ENCODE data around the gene TMCC1.
A peak's percentile ranks its signal among the peaks of the same experiment; 100 is the strongest.
"Not testable (repeated sequence)": the region's sequence is repeated elsewhere in the genome, so short reads cannot be mapped to it uniquely, and the experiment has no call there.

The TMCC1 gene

GRCh38 chr3:129836381-129837064 lies 57.0 kb downstream of the TMCC1 start:
- no peak for DNase-seq (ENCODE audit: low read depth)

GRCh38 chr3:129835198-129835597 lies 58.3 kb downstream of the TMCC1 start:
- DNase-seq (ENCODE audit: low read depth) = no peak

GRCh38 chr3:129834580-129834979 lies 58.9 kb downstream of the TMCC1 start:
- no peak for DNase-seq (ENCODE audit: low read depth)

GRCh38 chr3:129831942-129832341 lies 61.6 kb downstream of the TMCC1 start:
- DNase-seq (ENCODE audit: low read depth) = not testable (repeated sequence)

GRCh38 chr3:129831503-129831902 lies 62.0 kb downstream of the TMCC1 start:
- DNase-seq (ENCODE audit: low read depth) = no peak

- DNase-seq (ENCODE audit: low read depth) = peak; percentile 83
These were observed 63.9 kb downstream of the TMCC1 start for GRCh38 chr3:129829640-129830039.

- no peak for DNase-seq (ENCODE audit: low read depth)
These were observed 65.7 kb downstream of the TMCC1 start for GRCh38 chr3:129827765-129828164.

GRCh38 chr3:129824926-129825541 lies 68.5 kb downstream of the TMCC1 start:
- DNase-seq (ENCODE audit: low read depth) = peak; percentile 34

GRCh38 chr3:129822679-129823078 lies 70.8 kb downstream of the TMCC1 start:
- no peak for DNase-seq (ENCODE audit: low read depth)

GRCh38 chr3:129822241-129822640 lies 71.3 kb downstream of the TMCC1 start:
- no peak for DNase-seq (ENCODE audit: low read depth)

GRCh38 chr3:129820587-129820986 lies 72.9 kb downstream of the TMCC1 start:
- no peak for DNase-seq (ENCODE audit: low read depth)

GRCh38 chr3:129812589-129812988 lies 80.9 kb downstream of the TMCC1 start:
- DNase-seq (ENCODE audit: low read depth) = no peak

- DNase-seq (ENCODE audit: low read depth) = no peak
These were observed 84.2 kb downstream of the TMCC1 start for GRCh38 chr3:129809297-129809696.

GRCh38 chr3:129796146-129796545 lies 97.4 kb downstream of the TMCC1 start:
- DNase-seq (ENCODE audit: low read depth) = no peak

- no peak for DNase-seq (ENCODE audit: low read depth)
These were observed 98.1 kb downstream of the TMCC1 start for GRCh38 chr3:129795186-129796010.

- DNase-seq (ENCODE audit: low read depth) = no peak
These were observed 99.0 kb downstream of the TMCC1 start for GRCh38 chr3:129794311-129795185.

GRCh38 chr3:129793942-129794310 lies 99.6 kb downstream of the TMCC1 start:
- DNase-seq (ENCODE audit: low read depth) = no peak

- no peak for DNase-seq (ENCODE audit: low read depth)
These were observed 100.2 kb downstream of the TMCC1 start for GRCh38 chr3:129793319-129793718.

- DNase-seq (ENCODE audit: low read depth) = no peak
These were observed 110.0 kb downstream of the TMCC1 start for GRCh38 chr3:129783470-129783869.

GRCh38 chr3:129778871-129779270 lies 114.6 kb downstream of the TMCC1 start:
- no peak for DNase-seq (ENCODE audit: low read depth)

GRCh38 chr3:129777806-129778205 lies 115.7 kb downstream of the TMCC1 start:
- DNase-seq (ENCODE audit: low read depth) = no peak

- DNase-seq (ENCODE audit: low read depth) = no peak
These were observed 117.6 kb downstream of the TMCC1 start for GRCh38 chr3:129775870-129776269.

Data from fibroblast of the conjunctiva (primary cell).